HG02763 (cell line): Measurements from ENCODE around the gene STXBP2.

ENCODE experiments used
- ATAC-seq: cut with Tn5 transposase; IDR thresholded peaks from one replicate; pipeline ENCODE4 v1.9.1; 2021; ENCODE audit warnings: mild to moderate bottlenecking, moderate library complexity; ENCODE audit not compliant: unreplicated experiment

The STXBP2 gene

DNA sequence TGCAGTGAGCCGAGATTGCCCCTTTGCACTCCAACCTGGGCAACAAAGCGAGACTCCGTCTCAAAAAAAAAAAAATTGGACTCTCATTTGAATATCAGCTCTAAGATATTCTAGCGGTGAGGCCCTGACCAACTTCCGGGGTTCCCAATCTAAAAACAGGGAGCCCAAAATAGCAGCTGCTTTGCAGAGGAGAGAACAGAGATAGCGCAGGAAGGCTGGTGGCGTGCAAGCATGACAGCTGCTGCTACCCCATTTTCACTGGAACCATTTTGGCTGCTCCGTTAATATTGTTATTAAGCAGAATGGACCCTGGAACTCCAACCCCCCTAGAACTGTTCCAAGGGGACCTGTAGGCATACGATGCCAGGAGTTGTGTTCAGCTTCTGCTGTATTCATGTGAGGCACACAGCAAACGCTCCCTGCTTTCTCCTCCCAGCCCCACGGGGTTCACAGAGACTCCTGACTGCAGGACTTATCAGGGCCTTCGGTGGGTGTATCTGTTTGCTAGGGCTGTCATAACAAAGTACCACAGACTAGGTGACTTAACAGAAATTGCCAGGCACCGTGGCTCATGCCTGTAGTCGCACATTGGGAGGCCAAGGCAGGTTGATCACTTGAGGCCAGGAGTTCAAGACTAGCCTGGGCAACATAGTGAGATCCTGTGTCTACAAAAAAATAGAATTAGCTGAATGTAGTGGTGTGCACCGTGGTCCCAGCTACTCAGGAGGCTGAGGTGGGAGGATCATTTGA lies 11.5 kb downstream of the STXBP2 start:
- ATAC-seq: no peak

DNA sequence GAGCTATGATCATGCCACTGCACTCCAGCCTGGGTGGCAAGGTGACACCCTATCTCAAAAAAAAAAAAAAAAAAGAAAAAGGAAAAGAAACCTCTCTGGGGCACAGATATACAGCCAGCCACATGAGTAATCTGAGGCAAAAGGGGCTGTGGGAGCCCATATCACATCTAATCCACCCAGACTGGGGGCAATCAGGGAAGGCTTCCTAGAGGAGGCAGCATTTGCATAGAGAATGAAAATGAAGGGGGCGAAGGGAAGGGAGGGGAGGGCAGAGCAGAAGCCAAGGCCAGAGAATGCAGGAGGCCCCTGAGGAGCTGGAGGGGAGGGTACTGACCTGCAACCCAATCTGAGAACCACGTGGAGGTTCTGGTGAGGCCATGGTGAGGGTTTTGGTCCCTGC lies 13.2 kb downstream of the STXBP2 start:
- no peak for ATAC-seq

DNA sequence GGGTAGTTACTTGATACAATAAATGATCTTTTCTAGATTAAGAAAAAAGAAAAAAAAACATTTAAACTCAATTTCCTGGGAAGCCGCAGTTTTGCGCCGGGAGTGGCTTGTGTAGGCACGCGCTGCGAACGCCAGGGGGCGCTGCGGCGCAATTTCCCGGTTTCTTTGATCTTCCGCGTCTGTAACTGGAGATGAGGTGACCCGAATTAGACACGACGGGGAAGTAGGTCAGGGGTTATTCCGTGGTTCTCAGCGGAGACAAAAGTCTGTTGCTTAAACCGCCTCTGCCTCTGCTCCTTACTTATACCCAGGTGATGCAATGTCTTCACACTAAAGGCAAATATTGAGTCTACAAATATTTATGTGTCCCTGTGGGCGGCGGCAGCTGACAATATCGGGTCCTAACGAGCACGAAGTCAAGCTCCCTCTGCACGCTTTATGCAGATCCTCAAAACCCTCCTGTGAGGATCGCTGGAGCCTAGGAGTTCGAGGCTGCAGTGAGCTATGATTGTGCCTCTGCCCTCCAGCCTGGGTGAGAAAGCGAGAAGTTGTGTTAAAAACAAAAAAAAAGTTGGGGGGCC lies 15.2 kb downstream of the STXBP2 start:
- no peak for ATAC-seq

DNA sequence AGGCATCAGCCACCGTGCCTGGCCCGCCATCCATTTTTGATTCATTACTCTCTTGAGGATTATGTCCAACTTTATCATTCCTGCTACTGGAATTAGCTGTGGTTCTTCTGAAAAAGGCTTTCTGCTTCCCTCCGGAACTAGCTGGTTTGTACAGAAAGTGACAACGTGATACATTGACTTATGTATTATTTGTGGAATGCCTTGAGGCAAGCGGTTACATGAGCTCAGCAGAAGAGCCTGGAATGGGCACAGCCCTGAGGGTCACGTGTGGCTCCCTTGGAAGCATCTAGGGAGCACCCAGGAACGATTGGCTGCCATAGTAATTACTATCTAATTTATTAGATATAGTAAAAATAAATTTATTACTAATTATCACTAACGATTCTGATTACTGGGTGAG lies 17.5 kb downstream of the STXBP2 start:
- ATAC-seq: no peak

DNA sequence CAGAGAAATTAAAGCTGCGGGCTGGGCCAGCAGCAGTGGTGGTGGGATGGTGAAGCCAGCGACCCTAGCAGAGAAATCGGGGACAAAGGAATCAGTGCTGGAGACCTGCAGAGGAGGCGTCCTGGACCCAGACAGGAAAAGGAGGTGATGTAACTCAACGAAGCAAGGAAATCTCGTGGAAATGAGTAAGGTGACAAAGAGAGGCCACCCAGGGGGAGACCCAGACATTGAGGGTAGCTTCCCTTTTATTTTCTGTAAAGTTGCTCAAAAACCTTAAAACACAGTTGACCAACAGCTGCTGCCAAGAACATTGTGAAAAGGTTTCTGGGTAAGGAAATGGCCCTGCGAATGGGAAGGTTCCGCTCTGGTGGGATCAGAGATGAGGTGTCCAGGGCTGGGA lies 18.7 kb downstream of the STXBP2 start:
- ATAC-seq: no peak

DNA sequence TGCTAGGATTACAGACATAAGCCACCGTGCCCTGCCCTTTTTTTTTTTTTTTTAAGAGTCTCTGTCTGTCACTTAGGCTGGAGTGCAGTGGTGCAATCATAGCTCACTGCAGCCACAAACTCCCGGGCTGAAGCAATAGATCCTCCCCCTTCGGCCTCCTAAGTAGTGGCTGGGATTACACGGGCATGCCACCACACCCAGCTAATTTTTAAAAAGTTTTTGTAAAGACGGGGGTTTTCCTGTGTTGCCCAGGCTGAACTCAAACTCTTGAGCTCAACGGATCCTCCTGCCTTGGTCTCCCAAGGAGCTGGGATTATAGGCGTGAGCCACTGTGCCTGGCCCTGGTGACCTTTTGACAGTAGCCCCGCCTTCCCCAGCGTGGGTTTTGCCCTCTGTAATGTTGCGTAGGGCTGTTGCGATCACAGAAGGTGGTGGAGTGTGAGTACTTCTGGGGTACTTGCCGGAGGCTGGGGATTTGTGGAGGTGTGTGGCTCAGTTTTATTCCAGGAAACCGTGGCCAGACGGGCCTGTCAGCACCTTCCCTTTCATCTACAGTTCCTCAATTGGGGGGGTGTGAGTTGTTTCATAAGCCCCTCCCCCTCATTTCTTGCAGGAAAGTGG lies 20.3 kb downstream of the STXBP2 start:
- ATAC-seq: no peak

DNA sequence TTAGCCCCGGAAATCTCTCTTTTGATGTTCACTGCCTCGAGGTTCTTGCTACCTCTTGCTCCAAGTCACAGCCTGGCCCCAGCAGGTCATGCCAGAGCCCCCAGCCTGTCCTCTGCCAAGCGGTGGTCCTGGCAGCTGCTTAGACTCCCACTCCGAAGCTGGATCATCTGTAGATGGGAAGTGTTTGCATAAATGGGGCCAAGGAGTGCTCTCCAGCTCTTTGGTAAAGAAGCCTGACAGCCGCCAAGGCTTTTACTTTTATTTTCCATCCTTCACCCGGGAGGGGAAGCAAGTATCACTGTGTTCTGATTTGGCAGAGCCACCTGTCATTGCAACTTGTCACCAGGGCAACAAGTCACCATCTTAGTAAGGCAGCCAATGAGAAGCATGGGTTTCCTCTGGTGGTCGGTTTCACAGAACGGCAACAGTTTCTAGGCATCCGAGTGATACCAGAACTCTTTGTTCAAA lies 21.3 kb downstream of the STXBP2 start:
- ATAC-seq: peak; percentile 67

DNA sequence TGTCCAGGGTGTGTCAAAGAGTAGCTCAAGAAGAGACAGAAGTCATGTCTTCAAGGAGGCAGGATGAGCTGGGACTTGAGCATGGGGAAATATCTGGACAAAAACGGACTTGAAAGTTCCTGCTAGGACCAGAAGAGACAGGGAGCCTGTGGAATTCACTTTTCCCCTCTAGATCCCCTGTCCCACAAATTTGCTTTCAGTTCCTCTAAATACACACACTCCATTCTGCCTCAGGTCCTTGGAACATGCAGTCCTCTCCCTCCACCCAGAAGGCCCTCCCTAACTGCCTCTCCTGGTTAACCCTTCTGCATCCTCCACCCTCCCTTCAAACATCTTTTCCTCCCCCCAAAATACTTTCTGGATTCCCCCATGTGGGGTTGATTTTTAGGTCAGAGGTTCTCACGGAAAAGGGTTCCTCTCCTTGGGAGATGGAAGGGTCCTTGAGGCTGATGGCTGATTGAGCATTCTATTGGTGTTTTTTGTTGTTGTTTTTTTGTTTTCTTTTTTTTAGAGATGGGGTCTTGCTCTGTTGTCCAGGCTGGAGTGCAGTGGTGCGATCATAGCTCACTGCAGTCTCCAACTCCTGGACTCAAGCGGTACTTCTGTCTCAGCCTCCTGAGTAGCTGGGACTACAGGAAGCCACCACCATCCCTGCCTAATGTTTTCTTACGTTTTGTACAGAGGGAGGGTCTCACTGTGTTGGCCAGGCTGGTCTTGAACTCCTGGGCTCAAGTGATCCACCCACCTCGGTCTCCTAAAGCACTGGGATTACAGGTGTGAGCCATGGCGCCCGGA lies 25.0 kb downstream of the STXBP2 start:
- ATAC-seq: no peak

DNA sequence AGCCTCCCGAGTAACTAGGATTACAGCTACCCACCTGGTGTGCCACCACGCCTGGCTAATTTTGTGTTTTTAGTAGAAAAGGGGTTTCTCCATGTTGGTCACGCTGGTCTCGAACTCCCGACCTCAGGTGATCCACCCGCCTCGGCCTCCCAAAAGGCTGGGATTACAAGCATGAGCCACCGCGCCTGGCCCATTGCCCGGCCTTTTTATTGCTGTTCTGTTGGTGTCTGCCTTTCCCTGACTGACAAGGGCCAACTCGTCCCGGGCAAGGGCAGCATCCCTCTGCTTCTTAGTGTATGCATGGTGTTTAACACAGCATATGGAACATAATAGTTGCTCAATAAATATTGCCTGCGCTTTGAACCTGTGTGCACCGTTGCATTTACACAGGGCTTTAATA lies 25.7 kb downstream of the STXBP2 start:
- ATAC-seq: no peak

DNA sequence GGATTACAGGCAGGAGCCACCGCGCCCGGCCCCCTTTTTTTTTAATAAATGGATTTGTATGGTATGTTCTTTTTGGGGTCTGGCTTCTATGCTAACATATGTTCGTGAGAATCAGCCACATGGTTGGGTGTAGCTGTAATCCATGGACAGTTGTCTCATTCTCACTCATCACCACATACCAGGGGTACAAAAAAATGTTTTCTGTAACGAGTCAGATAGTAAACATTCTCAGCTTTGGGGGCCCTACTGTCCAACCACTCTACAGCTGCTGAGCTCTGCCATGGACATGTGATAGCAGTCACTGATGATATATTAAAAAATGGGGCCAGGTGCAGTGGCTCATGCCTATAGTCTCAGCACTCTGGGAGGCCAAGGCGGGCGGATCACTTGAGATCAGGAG lies 26.8 kb downstream of the STXBP2 start:
- no peak for ATAC-seq

DNA sequence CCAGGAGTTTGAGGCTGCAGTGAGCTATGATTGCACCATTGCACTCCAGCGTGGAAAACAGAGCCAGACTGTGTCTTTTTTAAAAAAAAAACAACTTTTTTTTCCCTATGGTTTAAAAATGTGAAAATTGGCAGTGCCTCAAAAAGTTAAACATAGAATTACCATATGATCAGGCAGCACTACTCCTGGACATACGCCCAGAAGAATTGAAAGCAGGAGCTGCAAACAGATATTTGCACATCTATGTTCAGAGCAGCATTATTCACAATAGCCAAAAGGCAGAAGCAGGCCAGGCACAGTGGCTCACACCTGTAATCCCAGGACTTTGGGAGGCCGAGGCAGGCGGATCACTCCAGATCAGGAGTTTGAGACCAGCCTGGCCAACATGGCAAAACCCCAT lies 28.2 kb downstream of the STXBP2 start:
- no peak for ATAC-seq

DNA sequence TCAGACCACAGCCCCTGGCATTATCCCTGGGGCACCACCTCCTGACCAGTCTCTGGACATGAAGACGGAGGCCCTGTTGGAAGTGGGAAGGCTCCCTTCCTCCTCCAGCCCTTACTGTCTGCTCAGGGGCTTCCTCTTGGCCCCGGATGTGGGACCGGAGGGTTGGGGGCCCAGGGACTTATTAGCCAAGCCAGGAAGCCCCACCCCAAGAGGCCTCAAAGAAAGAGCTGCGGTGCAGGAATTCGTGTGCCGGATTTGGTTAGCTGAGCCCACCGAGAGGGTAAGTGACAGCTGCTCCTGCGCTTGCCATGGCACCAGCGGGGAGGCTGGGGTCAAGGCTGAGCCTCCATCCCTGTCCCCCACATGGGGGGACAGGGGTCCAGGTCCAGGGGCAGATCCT lies 31.9 kb downstream of the STXBP2 start, which contains the start of gene RETN:
TSS of gene RETN (plus strand) at position 208 of the 400 bp plus-strand sequence. CDS start 278 bp downstream, outside the sequence.
- no peak for ATAC-seq

DNA sequence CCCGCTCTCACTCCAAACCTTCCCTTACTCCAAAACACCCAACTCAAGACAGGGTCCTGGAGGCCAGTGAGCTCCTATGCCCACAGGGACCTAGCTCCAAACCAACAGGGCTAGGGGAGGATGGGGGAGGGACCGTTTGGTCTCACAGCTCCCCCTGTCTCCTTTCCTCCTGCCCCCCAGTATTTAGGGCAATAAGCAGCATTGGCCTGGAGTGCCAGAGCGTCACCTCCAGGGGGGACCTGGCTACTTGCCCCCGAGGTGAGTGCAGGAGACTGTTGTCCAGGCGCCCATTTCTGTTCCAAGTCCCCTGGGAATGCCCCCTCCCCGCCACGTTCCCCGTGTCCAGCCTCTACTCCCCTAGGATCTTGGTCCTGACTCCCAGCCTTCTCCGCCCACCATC lies 32.7 kb downstream of the STXBP2 start:
- ATAC-seq: no peak

DNA sequence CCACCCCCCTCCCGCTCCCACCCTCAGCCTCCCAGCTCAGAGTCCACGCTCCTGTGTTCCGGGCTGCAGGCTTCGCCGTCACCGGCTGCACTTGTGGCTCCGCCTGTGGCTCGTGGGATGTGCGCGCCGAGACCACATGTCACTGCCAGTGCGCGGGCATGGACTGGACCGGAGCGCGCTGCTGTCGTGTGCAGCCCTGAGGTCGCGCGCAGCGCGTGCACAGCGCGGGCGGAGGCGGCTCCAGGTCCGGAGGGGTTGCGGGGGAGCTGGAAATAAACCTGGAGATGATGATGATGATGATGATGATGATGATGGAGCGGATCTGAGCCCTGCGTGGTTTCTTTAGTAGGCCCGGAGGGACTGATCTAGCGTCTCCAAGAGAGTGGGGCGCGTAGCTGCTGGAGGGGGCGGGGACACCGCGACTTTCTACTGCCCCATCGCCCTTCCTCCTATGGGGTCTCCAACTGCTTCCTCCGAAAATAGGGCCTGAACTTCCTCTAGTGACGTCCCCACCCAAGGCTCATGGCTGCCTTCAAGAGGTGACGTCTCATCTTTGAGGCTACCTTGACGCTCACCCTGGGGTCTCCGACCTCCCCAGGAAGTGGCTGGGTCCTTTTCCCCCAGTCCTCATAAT lies 33.4 kb downstream of the STXBP2 start:
- no peak for ATAC-seq

DNA sequence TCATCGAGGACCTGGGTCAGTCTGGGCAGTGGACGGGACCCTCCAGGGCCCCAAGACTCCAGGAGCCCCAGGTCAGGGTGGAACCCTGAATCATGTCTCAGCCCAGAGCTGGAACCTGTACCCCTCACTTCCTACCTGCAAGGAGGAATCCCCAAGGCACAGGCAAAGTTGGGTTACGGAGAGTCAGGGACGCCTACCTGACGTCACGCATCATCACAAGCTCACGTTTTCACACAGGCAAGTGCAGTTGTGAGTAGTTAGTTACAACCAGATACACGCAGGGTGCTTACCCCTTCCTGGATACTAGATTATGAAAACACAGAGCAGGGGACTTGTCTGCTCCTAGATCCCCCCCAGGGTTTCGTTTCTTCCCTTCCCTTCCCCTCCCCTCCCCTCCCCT lies 33.9 kb downstream of the STXBP2 start:
- ATAC-seq: no peak

DNA sequence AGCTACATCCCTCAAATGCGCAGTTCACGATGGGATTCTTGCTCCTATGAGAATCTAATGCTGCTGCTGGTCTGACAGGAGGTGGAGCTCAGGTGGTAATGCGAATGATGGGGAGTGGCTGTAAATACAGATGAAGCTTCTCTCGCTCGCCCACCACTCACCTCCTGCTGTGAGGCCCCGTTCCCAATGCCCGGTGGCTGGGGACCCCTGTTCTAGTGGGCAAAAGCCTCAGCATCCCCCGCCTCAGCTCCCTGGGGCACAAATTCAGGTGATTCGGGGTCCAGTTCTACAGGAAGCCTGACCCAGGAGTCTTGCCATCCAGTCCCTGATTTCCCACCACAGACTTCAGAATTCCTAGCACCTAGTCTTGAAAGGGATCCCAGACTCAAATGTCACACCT lies 35.6 kb downstream of the STXBP2 start:
- ATAC-seq: no peak

DNA sequence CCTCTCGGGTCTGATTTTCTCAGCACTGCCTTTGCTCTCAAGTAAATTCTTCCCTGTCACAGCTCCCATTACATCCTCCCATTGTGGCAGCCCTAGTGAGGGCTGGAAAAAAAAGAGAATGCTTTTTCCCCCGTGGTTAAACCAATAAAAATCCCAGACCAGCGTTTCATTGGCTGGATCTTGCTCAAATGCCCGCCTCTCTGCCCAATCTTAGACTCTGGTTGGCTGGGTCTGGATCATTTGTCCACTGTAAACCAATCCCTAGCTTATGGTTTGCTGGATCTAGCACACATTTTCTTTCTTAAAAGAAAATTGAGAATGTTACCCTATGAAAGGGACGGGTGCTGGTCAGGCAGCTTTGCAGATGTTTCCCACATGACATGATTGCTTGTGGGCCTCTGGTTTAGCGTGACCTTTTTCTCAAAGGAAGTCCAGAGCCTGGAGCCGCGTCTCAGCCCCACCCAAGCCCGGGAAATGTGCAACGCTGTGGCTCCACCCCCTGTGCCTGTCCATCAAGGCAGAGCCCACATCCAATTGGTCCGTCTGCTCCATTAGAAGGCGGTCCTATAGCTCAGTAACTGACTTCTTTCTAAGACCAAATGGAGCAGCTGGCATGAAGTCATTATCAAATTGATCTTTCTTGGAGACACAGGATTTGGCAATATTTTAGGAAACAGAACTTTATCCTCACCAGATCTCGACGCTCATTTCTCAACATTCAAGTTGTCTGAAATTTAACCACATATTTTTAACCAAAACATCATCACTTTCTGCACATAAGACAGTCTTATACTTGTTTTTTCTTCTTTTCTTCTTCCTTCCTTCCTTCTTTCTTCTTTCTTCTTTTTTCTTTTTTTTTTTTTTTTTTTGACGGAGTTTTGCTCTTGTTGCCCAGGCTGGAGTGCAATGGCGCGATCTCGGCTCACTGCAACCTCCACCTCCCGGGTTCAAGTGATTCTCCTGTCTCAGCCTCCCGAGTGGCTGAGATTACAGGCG lies 37.4 kb downstream of the STXBP2 start:
- ATAC-seq: no peak

DNA sequence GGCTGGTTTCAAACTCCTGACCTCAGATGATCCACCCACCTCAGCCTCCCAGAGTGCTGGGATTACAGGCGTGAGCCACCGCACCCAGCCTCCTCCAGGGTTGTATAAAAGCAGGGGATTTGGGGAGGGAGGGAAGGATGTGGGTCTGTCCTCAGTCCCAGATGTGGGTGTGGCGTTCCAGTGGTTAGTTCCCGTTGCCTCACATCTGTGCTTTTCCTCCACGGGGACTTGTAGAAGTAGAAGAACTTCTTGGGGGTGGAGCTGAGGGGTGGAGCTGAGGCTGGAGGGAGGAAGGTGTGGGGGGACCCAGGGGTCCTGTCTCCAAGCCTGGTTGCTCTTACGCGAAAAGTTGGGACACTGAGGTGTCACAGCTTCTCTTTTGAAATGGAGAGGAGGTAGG lies 39.5 kb downstream of the STXBP2 start:
- no peak for ATAC-seq

DNA sequence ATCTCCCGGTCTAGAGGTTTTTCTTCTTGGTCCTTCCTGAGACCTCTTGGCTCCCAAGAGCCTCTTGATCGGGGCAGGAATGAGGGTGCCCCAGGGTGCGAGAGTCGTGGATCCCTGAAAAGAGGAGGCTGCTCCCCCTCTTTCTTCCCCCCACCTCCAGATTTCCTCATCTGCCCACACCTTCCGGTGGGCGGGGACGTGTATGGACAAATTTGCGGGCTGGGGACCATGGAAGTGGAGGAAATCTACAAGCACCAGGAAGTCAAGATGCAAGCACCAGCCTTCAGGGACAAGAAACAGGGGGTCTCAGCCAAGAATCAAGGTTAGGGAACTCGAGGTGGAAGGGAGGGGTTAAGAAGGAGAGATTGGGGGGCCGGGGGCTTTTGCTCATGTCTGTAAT lies 39.9 kb downstream of the STXBP2 start, which contains the start of gene MCEMP1:
TSS of gene MCEMP1 (plus strand) at position 237 of the 400 bp plus-strand sequence. CDS start at position 268, 31 bp downstream.
- ATAC-seq: no peak
